Karpas-422 (cell line): Measurements from ENCODE around the gene CETN2. TPM values are rescaled to one million over a fixed set of nuclear protein-coding genes. Genes with fewer than 3 reads are reported as not detected.

Source experiments
- DNase-seq: peaks from one replicate; pipeline ENCODE4 v3.0.0-alpha.2; 2015
- H2AFZ ChIP-seq: fragments of 200-600 bp; sonication (generic); 2 replicates; pipeline ENCODE4 v1.6.1; 2014; ENCODE audit warnings: antibody characterized with exemption, low read length, mixed read lengths
- H3K27ac ChIP-seq: fragments of 200-600 bp; sonication (generic); 2 replicates; pipeline ENCODE4 v1.5.1; 2014; ENCODE audit warnings: mild to moderate bottlenecking, low read length, moderate library complexity
- H3K27me3 ChIP-seq: fragments of 200-600 bp; sonication (generic); 2 replicates; pipeline ENCODE4 v1.6.1; 2014; ENCODE audit warnings: low read length, mixed read lengths
- H3K36me3 ChIP-seq: fragments of 200-600 bp; sonication (generic); 2 replicates; pipeline ENCODE4 v1.6.1; 2014; ENCODE audit warnings: low read length, mixed read lengths; ENCODE audit not compliant: insufficient read depth
- H3K4me1 ChIP-seq: fragments of 200-600 bp; sonication (generic); 2 replicates; pipeline ENCODE4 v1.6.1; 2014; ENCODE audit warnings: mild to moderate bottlenecking, low read length, mixed read lengths
- H3K4me2 ChIP-seq: fragments of 200-600 bp; sonication (generic); 2 replicates; pipeline ENCODE4 v1.6.1; 2014; ENCODE audit warnings: low read length, low read depth, mild to moderate bottlenecking; ENCODE audit not compliant: poor library complexity, severe bottlenecking
- H3K4me3 ChIP-seq: fragments of 200-600 bp; sonication (generic); 2 replicates; pipeline ENCODE4 v1.5.1; 2014; ENCODE audit warnings: mild to moderate bottlenecking, antibody characterized with exemption, low read length, mixed read lengths
- H3K79me2 ChIP-seq: fragments of 200-600 bp; sonication (generic); 2 replicates; pipeline ENCODE4 v1.6.1; 2014; ENCODE audit warnings: mild to moderate bottlenecking, low read length, mixed read lengths
- H3K9ac ChIP-seq: fragments of 200-600 bp; sonication (generic); 2 replicates; pipeline ENCODE4 v1.6.0; 2014; ENCODE audit warnings: low read length
- H3K9me2 ChIP-seq: fragments of 200-600 bp; sonication (generic), shearing (Covaris generic); replicated peaks from 2 replicates; pipeline ENCODE4 v1.6.0; 2014; ENCODE audit warnings: mild to moderate bottlenecking, low read length, moderate library complexity; ENCODE audit not compliant: insufficient read depth
- H3K9me3 ChIP-seq: fragments of 300-700, 200-600 bp; sonication (generic); 2 replicates; pipeline ENCODE4 v1.6.1; 2014; ENCODE audit warnings: low read length, mixed read lengths
- H4K20me1 ChIP-seq: fragments of 200-600 bp; sonication (generic); 2 replicates; pipeline ENCODE4 v1.6.1; 2014; ENCODE audit warnings: mild to moderate bottlenecking, antibody characterized with exemption, low read length, low read depth; ENCODE audit not compliant: insufficient read depth
- total RNA-seq: library from RNA; depleted of rRNA; stranded (reverse); fragments of >200 nt; shearing (Covaris generic); gene quantifications from 2 replicates; pipeline ENCODE4 v1.2.3, GENCODE V29; 2014; ENCODE audit warnings: low replicate concordance; rRNA removed

Gene CETN2
- 16.8 and 24.1 TPM in 2 replicates for total RNA-seq

DNA sequence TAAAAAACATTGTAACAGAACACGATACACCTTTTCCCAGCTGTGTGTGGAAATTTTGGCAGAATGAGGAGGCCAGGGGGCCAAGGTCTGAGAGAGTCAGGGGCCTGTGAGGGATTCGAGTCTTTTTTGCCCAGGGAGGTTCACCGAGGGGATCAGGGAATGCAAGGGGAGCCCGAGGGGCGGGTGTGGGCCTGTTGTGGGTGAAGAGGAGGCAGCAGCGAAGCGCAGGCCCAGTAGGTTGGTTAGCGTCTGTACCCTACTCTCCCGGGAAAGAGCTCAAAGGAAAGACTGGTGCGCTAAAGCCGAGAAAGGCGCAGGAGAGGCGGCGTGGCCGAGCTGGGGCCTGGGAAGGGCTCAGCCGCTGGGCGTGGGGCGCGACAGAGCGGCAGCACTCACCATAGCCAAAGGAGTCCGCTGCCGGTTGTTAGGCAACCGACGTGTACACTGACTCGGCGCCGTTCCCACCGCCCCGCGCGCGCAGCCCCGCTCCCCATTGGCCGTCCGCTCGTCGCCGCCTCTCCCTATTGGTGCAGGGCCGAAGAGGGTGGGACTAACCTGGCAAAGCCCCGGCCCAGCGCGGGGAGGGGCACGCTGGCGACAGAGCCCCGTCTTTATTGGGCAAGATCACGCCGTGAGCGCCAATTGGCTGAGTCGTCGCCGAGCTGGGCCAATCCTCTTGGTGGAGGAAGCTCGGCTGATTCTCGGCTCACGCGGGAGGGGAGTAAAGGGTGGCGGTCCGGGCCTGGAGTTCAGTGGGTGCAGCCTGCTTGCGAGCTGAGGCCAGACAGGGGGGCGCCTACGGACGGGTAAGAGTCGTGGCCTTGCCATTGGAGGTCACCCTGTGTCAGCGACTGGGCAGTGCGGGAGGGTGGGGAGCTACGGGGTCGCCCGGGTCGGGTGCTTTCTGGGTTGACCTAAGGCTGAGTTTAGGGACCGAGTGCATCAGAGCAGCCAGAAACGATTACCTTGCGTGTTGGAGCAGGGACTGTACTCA lies at the start of gene CETN2, which contains the start of gene NSDHL:
Gene CETN2 (minus strand): TSS at position 446 of the 994 bp plus-strand sequence. CDS start 47 bp downstream, at position 399.
Gene NSDHL (plus strand): TSS at position 752 of the 994 bp plus-strand sequence. CDS start 15,262 bp downstream, outside the sequence.
- Histone ChIP-seq H3K4me3 (peak within 1 kb of the TSS; percentile 84), H3K4me2 (peak within 1 kb of the TSS; percentile 85), H3K9me3 (no peaks in the 10 kb centered on the region), H3K79me2 (peaks cover 38% of the 10 kb centered on the region), H3K27ac (peak within 1 kb of the TSS; percentile 30; the same call in 1 of the 2 replicates), H3K27me3 (no peaks in the 10 kb centered on the region), H3K9me2 (no peaks in the 10 kb centered on the region), H2AFZ (peak within 1 kb of the TSS; percentile 71; the same call in 1 of the 2 replicates), H3K36me3 (peaks cover 8% of the 10 kb centered on the region; the same call in 1 of the 2 replicates), H3K4me1 (peaks cover 18% of the 10 kb centered on the region), H4K20me1 (no peaks in the 10 kb centered on the region), H3K9ac (peak within 1 kb of the TSS; percentile 84)
- DNase-seq = peak; percentile 95

DNA sequence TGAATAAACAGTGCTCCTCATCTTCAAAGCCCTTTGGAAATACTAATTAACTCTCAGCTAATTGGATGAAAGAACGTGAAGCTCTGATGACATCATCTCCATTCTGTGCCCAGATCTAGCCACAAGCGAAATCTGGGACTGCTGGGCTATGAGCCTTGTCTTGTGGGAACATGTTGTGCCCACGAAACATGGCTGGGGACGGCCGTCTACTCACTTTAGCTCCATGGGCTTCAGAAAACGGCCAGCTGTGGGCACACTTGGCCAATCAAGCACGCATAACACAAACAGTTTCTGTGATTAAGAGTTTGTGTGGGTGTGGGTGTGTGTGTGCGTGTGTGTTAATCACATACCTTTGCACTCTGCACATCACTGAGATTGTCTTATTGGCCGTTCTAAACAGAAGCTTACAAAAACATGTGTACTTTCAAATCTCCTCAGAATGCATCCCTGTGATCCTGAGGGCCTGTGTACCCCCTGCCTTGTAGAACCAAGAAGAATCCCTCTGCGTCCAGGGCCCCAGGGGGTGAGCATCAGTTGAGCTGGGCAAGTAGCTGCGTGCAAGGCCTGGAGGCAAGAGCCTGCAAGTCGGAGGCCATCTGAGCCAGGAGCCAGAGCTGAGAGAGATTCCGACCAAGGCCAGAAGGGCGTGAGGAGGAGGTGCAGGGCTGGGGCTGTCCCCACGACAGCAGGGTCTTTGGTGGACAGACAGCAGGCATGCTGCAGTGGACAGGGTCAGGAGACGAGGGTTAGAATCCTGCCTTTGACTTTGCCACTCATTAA lies 48.6 kb upstream of the CETN2 start:
- DNase-seq = no peak
- Histone ChIP-seq H3K4me2 (no peak overlapping the region), H3K79me2 (no peaks in the 10 kb centered on the region), H3K4me1 (no peaks in the 10 kb centered on the region), H3K36me3 (no peaks in the 10 kb centered on the region), H3K27ac (no peak overlapping the region), H3K4me3 (no peak overlapping the region), H3K27me3 (no peaks in the 10 kb centered on the region), H4K20me1 (no peaks in the 10 kb centered on the region), H3K9me3 (no peaks in the 10 kb centered on the region), H3K9ac (no peak overlapping the region), H3K9me2 (no peaks in the 10 kb centered on the region), H2AFZ (no peak overlapping the region)

DNA sequence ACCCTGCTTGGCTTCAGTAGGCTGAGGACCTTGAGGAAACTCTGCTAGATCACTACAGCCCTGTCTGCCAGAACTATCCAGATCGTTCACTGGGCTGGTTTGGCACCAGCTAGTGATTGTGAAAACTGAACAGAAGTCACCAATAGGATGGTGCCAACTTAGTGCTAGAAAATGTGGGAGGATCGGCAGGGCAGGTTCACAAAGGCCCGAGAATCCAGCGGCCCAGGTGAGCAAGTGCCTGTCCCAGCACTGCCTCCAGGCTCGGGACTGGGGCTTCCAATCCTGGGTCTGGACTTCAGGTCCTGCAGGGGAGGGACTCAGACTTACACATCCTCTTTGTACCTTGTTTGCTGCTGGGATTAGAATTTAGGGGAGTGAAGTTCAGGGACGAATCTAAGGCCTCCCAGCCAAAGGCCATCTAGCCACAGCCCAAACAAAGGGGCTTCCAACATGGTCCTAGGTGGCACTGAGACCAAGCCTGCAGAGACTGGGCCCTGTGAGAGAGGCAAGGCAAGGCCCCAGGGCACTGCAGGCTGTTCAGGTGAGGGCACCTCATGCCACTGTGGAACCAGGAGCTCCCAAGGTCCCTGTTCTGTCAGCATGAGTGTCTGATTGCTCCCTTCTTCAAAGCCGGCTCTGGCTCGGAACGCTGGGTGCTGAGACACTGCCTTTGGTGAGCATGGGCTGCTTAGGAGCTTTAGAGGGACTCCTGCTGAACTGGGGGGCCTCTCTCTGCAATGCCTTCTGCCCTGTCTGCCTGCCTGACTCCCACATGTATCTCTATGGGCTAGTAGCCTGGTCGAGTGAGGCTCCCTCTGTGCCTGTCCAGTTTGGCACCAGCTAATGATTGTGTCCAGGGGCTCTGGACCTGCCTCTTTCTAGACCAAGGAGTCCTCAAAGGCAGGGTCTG lies 46.6 kb upstream of the CETN2 start:
- no peaks in the 10 kb centered on the region for H3K36me3 ChIP-seq
- H3K27ac ChIP-seq = no peak overlapping the region
- H3K9ac ChIP-seq = no peak overlapping the region
- H4K20me1 ChIP-seq = no peaks in the 10 kb centered on the region
- no peak overlapping the region for H3K4me3 ChIP-seq
- no peak overlapping the region for H2AFZ ChIP-seq
- H3K27me3 ChIP-seq = no peaks in the 10 kb centered on the region
- no peaks in the 10 kb centered on the region for H3K79me2 ChIP-seq
- no peak for DNase-seq
- H3K4me1 ChIP-seq = no peaks in the 10 kb centered on the region
- H3K9me3 ChIP-seq = no peaks in the 10 kb centered on the region
- no peaks in the 10 kb centered on the region for H3K9me2 ChIP-seq
- no peak overlapping the region for H3K4me2 ChIP-seq

DNA sequence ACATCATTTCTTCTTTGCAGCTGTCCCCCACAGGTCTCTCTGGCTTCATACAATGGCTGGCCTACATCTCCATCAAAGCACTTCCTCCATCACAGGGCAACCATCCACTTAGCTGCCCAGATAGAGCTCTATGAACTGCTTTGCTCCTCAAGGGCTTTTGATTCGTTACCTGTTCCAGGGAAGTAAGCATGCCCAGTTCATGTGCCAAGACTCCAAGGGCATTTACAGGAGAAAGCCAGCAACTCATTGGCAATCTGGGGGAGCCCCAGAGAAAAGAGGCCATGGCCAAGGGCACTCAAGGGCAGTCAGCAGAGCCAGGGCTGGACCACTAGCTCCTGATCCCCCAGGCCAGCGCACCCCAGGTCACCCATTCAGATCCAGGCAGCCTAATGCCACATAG lies 42.8 kb upstream of the CETN2 start:
- Histone ChIP-seq H3K79me2 (no peaks in the 10 kb centered on the region), H3K4me3 (no peak overlapping the region), H3K27me3 (no peaks in the 10 kb centered on the region), H3K36me3 (no peaks in the 10 kb centered on the region), H3K9me3 (no peaks in the 10 kb centered on the region), H3K27ac (no peak overlapping the region), H3K4me1 (no peaks in the 10 kb centered on the region), H3K9me2 (no peaks in the 10 kb centered on the region), H2AFZ (no peak overlapping the region), H4K20me1 (no peaks in the 10 kb centered on the region), H3K4me2 (no peak overlapping the region), H3K9ac (no peak overlapping the region)
- no peak for DNase-seq

DNA sequence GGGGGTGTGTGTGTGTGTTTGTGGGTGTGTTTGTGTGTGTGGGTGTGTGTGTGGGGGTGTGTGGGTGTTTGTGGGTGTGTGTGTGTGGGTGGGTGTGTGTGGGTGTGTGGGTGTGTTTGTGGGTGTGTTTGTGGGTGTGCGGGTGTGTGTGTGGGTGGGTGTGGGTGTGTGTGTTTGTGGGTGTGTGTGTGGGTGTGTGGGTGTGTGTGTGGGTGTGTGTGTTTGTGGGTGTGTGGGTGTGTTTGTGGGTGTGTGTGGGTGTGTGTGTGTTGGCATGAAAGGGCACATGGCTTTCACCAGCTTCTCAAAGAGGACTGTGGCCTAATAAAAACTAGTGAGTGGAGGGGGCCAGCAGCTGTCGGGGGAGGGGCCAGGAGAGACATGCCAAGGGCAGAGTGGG lies 42.0 kb upstream of the CETN2 start:
- no peaks in the 10 kb centered on the region for H3K4me1 ChIP-seq
- no peaks in the 10 kb centered on the region for H4K20me1 ChIP-seq
- no peaks in the 10 kb centered on the region for H3K27me3 ChIP-seq
- no peak overlapping the region for H3K4me3 ChIP-seq
- H3K9me3 ChIP-seq = no peaks in the 10 kb centered on the region
- no peak overlapping the region for H3K27ac ChIP-seq
- H3K79me2 ChIP-seq = no peaks in the 10 kb centered on the region
- H2AFZ ChIP-seq = no peak overlapping the region
- H3K9ac ChIP-seq = no peak overlapping the region
- DNase-seq = no peak
- no peaks in the 10 kb centered on the region for H3K9me2 ChIP-seq
- H3K4me2 ChIP-seq = no peak overlapping the region
- no peaks in the 10 kb centered on the region for H3K36me3 ChIP-seq

DNA sequence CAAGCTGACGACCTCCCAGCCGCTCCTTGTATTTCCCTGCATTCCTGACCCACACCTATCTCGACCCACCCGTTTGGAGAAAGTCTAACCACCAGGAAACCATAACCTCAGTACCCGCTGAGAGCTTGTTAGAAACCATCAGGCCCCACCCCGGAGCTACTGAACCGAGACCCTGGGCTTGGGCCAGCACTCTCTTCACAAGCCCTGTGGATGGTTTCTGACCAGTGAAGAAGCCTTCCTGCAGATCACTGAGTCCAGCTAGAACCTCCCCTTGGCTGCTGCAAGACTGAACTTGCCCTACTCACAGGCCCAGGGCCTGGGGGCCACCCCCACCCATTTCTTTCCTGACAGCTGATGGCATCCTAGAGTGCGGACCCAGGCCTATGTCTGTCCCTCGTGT lies 40.7 kb upstream of the CETN2 start:
- H3K9ac ChIP-seq = no peak overlapping the region
- H3K9me3 ChIP-seq = no peaks in the 10 kb centered on the region
- H3K27me3 ChIP-seq = no peaks in the 10 kb centered on the region
- no peak overlapping the region for H3K27ac ChIP-seq
- no peaks in the 10 kb centered on the region for H3K79me2 ChIP-seq
- H3K36me3 ChIP-seq = no peaks in the 10 kb centered on the region
- H3K4me2 ChIP-seq = no peak overlapping the region
- DNase-seq = no peak
- no peak overlapping the region for H3K4me3 ChIP-seq
- H4K20me1 ChIP-seq = no peaks in the 10 kb centered on the region
- H2AFZ ChIP-seq = no peak overlapping the region
- no peaks in the 10 kb centered on the region for H3K4me1 ChIP-seq
- no peaks in the 10 kb centered on the region for H3K9me2 ChIP-seq

DNA sequence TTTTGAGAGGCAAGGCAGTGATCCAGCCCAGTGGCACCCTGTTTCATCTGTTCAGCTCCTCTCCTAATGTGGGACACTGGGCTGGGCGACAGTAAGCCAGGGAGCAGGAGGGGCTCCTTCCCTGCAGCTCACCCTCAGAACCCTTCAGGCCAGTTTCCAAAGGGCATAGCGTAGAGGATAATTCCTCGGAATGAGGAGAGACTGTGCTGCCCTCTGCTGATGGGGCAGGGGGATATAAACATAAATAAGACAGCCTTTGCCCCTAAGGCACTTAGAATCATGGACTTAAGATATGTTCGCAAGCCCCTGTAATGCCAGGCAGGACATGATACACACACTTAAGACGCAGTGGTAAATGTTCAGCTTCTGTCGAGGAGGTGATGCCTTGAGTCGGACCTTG lies 39.4 kb upstream of the CETN2 start:
- Histone ChIP-seq H3K79me2 (no peaks in the 10 kb centered on the region), H3K9me2 (no peaks in the 10 kb centered on the region), H3K36me3 (no peaks in the 10 kb centered on the region), H3K4me1 (no peaks in the 10 kb centered on the region), H3K27ac (no peak overlapping the region), H2AFZ (no peak overlapping the region), H4K20me1 (no peaks in the 10 kb centered on the region), H3K4me3 (no peak overlapping the region), H3K9ac (no peak overlapping the region), H3K9me3 (no peaks in the 10 kb centered on the region), H3K4me2 (no peak overlapping the region), H3K27me3 (no peaks in the 10 kb centered on the region)
- DNase-seq = no peak
